ENCODE data around the gene APLN.
A peak's percentile ranks its signal among the peaks of the same experiment; 100 is the strongest.

The APLN gene, protein sequence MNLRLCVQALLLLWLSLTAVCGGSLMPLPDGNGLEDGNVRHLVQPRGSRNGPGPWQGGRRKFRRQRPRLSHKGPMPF

DNA sequence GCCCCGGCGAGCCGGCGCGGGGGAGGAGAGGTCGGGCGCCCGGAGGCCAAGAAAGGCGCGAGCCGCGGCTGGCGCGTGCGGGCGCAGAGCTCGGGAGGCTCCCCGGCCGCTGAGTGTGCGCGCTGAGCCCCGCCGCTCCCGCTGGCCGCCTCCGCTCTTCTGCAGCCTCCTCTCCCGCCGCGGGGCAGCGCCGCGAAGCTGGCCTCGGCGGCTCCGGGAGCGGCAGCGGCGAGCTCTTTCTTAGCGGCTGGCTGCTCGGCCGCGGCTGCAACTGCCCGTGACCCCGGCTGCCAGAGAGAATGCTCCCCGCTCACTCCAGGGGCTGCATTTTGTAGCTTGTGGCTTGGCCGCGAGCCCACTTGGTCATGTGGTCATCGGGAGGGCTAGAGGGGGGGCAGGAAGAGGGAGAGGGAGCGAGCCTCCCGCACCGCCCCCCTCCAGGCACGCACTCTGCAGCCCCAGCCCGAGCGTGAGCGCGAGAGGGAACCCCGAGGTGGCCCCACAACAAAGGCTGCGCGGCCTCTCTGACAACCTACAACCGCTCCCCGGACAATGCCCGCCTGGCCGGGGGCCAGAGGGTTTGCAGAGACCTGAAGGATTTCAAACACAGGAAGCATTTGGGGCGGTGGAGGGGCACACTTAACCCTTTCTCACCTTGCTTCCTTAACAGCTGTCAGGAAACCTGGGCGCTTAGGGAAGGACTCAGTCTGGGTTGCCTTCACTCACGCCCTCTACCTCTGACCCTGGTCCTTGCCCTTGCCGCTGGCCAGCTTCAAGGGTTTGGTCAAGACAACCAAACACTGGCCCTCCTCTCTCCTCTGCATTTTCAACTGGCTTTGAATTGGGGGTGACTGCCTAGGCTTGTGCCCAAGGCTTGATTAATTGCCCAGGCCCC, at the start of gene APLN:
TSS of gene APLN (minus strand) at position 305 of the 895 bp plus-strand sequence. CDS start 326 bp downstream, outside the sequence.
- peak; percentile 79 for DNase-seq

DNA sequence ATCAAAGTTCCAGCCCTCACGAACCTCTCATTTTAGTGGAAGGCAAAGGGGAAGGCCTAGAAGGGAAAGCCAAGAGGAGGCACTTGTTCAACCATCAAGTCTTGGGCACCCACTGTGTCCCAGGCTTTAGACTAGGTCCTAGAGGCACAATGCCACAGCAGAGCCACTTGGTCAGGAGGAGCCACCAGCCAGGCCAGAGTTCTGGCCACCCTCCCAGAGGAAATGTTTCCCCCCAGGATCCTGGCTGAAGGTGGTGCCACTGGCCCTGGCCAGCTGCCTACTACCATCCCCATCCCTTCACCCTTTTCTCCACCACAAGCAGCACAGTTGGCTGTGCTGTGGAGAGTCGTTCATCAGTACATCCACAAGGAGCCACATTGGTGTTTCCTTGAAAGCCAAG, 49.7 kb upstream of the APLN start:
- no peak for DNase-seq

DNA sequence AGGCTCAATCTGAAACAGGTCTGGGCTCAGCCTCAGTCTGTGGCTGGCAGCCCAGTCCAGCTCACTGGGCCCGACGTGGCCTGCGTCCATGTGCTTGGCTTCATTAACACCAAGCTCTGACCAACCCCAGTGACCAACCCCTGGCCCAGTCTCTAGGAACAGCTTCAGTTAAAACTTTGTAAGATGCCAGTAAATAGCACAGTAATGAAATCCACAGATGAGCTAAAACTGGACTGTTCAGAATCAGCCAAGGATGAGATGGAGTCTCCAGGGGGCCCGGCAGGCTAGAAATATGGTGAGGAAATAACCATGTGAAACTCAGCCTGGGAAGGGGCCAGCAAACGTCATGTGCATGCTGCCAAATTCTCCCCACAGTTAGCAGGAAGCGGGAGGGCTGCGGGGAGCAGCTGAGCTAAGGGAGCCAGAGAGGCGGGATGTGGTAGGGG, 46.9 kb upstream of the APLN start:
- DNase-seq = no peak

DNA sequence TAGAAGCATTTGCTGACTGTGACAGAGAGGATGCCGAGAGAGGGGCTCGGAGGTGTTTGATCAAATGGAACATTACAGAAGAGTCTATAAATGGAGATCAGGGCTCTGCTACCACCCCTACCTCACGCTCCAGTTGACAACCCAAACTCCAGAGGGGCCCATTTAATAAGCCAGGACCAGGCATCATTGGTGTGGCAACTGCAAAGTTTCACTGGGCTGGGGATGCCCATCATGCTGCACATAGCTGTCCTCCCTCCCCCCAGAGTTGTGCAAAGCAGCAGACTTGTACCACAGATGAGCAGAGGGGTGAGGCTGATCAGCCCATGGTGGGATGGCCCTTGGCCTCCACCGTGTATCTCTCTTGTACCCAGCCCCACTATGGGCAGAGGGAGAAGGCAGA, 45.8 kb upstream of the APLN start:
- DNase-seq = no peak

DNA sequence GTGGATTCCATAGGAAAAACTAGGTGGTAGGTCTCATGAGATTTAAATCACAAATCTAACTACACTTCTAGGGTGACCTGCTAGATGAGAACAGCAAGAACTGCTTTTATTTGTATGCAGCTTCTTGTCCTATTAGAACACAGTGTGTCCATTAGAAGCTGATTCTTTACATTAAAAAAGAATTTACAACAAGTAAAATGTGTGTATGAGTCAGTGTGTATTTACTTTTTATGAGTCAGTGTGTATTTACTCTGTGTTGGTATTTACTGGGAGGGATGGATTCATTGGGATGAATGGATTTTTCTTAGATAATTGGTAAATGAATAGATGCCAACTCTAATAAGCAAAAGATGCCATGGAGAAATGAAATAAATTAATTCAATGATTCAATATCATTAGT, 43.4 kb upstream of the APLN start:
- DNase-seq = peak; percentile 64

DNA sequence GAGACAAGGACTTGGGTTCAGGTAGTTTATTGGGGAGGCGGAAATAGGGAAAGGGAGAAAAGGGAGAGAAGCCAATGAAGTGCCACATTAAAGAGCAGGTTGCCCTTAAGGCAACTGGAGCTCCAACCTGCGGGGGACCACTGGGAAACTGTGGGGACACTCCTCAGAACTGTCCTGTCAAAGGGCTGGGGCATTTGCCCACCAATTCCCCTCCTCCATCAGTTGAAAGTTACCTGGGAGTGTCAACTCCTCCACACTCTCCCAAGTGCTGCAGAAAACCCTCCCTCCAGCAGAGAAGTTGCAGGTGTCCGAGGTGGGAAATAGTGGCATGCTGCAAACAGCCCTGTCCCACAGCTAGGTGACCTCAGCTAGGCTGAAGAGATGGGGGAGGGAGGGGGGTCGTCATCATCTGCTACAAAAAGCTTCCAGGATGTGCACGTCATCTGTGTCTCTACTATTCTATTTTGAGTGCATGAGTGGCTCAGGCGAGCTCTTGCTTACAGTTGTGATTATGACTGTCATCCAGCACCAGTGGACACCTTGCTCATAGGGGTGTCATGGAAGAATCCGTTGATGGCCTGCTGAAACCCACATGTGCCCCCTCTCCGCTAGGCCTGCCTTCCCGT, 42.6 kb upstream of the APLN start:
- DNase-seq = peak; percentile 46

DNA sequence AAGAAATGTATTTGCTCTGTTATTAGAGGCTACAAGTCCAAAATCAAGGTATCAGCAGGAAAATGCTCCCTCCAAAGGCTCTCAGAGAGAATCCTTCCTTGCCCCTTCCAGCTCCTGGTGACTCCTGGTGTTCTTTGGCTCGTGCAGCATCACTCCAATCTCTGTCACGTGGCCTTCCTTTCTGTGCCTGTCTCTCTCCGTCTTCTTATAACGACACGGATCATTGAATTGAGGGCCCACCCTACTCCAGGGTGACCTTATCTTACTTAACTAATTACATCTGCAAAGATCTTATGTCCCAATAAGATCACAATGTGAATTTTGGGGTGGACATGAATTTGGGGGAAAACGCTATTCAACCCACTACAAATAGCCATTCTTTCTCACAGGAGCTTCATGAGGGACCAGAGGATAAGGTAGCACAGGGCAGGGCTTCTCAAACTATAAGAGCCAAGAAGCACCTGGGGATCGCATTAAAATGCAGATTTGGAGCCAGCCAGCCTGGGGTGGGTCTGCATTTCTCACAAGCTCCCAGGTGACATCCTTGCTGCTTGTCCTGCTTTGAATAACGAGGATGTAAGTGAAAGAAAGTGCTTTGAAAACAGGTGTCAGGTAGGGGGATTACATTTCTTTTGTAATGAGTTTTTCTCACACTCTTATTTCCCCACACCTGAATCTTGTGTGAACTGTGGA, 41.9 kb upstream of the APLN start:
- DNase-seq = no peak

DNA sequence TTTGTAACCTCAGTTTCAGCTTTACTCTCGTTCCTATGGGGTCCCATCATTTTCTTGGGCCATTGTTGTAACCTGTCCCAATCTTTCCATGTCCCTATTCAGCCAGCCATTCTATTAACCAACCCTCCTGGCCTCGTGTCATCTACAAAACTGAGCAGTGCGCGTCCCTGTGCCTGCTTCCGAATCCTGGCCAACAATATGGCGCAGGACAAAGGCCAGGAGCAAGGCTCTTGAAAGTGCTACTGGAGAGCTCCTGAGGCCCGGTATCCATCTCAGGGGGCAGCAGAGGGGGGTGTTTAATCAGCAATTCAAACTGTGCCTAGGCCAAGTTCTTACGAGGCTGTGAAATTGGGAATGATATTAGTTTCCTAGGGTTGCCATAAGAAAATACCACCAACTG, 41.2 kb upstream of the APLN start:
- DNase-seq = no peak

DNA sequence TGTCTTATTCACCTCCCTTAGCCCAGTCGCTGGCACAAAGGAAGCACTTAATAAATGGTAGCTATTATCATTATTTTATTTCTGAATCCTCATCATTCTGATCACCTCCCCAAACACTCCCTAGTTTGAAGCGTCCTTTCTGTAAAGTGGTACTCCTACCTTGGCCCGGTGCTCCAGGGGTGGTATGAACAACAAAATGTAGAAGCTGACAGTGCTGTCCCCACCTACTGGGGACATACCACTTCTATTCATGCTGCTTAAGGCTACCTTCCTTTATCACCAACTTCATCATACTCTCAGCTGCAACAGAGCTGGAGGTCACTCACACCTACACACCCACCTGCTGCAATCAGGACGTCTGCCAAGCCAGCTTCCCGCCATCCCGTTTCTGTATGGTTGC, 40.8 kb upstream of the APLN start:
- no peak for DNase-seq

DNA sequence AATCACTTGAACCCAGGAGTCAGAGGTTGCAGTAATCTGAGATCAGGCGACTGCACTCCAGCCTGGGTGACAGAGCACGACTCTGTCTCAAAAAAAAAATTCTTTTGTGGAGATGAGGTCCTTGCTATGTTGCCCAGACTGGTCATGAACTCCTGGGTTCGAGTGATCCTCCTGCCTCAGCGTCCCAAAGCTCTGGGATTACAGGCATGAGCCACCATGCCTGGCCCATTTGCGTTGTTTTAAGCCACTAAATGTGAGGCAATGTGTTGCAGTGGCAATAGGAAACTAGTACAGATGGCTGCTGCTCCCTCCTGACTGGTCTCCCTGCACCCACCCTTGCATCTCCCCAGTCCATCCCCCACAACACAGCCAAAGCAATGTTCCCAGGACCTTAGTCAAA, 40.0 kb upstream of the APLN start:
- DNase-seq = no peak

DNA sequence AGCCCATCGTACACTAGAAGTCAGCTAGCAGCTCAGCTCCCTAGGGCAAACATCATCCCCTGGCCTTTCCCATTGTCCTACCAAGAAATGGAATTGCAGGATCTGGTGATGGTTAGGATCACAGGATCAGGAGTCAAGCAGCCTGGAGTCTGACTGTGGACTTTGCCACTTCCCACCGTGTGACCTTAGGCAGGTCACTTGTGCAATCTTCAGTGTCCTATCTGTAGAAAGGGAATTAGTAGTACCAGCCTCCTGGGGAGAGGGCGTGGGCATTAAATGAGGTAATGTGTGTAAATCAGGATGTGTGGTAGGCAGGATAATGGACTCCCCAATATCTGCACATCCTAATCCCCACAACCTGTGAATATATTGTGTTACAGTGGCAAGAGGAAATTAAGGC, 38.6 kb upstream of the APLN start:
- DNase-seq = no peak

DNA sequence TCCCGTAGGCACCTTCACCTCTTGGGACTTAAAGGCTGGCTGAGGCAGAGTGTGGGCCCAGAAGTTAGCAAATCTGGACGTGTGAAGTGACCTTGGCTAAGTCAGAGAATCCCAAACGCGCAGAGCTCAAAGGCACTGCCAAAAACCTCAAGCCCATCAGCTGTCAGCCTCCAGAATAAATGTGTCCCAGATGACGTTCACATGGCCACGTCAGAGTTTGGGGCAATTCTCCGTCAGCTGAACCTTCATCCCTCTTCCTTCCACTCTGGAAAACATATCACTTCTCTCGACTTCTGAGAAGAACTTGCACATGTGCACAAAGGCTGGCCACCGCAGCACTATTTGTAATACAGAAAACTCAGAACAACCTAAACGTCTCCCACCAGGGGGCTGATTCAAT, 35.7 kb upstream of the APLN start:
- no peak for DNase-seq

DNA sequence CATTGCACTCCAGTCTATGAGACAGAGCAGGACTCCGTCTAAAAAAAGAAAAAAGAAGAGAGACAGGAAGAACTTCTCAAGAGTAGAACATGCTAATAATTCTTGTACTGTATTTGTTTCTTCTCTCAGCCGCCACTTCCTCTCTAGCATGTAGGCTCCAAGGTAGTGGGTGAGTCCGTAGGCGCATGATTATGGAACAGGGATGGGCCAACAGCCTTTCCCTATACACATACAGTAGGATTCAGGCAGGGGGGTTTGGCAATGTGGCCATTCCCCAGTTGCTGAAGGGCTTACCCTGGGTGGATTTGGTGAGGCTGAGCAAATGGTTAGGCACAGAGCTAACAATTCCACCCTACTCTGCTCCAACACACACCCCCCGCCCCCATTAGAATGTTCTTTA, 35.0 kb upstream of the APLN start:
- no peak for DNase-seq

DNA sequence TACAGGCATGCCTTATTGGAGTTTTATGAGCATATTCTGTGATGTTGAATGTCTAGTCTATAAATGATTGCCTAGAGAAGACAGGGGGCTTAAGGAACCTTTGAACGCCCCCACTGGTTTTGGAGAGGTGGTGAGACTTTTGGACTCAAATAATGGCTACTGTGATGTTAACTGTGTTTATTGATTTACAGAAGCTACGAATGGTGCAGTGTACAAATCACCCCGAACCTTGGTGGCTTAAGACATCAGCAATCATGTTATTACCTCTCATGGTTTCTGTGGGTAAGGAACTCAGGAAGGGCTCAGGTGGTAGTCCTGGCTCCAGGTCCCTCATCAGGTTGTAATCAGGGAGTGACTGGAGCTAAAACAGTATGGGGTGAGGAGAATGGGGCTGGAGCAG, 33.3 kb upstream of the APLN start:
- DNase-seq = no peak

DNA sequence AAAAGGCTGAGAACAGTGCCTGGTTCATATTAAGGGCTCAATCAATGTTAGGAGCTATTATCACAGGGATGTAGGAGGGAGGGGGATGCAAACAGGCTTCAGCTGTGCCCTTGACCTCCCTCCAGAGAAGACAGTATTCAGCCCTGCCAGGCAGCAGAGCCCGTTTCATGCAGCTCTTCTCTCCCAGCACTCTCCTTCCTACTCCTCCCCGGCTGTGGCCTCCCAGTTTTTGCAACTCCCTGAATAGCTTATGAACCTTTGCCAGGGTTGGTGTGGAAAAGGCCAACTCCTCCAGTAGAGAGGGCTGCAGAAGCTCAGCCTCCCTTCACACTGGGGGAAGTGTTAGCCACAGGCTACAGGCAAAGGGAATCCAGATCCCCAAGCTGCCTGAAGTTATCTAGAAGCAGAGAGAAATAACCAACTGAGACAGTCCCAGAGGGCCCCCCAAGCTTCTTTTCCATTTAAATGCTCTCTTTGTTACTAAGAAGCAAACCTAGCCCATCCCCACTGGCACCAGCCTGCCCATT, 31.7 kb upstream of the APLN start:
- no peak for DNase-seq

DNA sequence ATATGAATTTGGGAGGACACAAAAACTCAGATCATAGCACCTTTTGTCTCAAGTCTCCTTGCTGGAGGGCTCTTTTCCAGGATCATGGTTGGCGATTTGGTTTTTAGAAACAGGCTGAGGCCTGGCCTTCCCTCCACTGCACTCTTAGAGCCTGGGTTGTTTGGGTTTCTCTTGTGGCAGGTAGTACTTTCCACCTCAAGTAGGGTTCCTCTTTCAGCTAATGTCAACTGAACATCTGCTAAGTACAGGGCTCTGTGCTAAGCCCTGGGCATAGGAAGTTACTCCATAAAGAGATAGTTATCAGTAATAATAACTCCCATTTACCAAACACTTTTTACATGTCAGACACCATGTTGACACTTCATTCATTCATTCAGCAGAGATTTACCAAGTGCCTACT, 28.2 kb upstream of the APLN start:
- DNase-seq = no peak

DNA sequence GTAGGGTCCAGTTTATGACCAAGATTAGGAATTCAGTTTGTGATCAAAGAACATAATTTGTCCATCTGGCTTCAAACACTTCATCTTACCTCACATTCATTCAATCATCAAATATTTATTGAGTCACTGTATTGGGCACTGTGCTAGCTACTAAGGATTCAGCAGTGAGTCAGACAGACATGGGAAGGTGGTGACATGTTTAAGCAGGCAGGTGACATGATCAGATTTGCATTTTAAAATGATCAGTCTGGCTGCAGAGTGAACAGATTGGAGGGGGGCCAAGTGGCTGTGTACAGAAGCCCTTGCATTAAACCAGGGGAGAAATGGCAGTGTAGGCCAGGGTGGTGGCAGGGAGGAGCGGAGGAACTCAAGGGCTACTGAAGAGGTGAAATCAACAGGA, 25.1 kb upstream of the APLN start:
- peak; percentile 56 for DNase-seq

DNA sequence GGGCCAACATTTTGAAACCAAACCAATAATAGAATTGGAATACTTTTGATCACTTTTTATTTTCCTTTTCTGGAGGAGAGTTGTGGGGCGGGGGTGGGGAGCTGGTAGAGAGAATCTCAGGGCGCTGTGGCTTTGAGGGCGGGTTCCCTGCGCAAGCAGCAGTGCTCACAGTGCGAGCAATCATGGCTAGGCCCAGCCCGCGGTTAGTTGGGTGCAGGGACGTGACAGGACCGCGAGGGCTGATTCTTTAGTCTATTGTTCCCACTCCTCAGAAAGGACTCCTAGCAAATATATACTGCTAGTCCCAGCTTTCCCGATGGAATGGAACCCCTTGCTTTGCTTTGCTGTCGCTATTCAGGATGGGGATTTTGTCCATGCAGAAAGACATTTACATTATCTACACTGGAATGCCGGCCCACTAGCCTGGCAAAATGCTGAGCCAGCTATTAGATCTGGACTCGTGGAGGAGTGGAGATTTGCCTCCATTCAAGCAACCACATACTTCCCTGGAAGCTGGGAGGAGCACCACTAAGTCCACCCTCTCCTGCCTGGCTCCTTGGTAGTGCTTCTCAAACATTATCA, 23.9 kb upstream of the APLN start:
- DNase-seq = peak; percentile 69

DNA sequence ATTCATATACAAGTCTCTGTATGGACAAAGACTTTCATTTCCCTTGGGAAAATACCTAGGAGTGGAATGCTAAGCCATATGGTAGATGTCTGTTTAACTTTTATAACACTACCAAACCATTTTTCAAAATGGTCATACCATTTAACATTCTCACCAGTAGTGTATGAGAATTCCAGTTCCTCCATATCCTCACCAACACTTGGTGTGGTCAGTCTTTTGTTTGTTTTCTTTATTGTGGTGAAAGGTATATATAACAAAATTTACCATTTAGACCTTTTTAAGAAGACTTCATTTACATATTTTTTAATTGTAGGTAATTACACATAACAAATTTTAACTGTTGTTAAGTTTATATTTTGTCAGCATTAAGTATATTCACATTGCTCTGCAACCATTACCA, 12.7 kb upstream of the APLN start:
- DNase-seq = no peak

DNA sequence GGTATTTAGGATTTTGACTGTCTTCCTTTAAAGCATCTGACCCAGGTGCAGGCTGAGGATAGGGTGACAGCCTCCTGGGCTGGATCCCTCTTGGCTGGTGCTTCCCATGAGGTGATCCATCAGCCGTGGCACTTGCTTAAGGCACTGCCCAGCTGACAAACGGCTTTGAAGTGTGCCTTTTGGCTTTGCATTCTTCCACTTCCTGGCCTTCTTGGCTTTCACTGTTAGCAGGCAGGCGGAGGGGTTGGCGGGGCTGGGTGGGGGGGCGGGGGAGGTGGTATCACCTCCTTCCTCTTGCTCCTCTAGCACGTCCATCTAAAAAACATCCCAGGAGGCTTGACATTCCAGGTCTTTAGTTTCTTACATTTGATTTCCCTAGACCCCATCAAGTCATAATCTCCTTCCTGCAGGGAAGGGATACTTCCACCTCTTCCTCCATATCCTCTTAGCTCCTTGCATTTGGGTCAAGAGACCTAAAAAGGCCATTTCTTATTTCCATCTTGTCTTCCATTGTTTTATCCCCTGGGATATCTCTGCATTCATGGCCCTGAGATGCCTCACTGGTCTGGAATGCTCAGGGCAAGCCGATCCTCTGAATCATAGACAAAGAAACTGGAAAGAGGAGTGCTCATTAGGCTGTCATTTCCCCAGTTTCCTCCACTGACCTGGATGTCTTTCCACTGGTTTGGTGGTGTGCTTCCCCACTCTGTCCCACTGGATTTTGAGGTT, 11.3 kb upstream of the APLN start:
- no peak for DNase-seq

DNA sequence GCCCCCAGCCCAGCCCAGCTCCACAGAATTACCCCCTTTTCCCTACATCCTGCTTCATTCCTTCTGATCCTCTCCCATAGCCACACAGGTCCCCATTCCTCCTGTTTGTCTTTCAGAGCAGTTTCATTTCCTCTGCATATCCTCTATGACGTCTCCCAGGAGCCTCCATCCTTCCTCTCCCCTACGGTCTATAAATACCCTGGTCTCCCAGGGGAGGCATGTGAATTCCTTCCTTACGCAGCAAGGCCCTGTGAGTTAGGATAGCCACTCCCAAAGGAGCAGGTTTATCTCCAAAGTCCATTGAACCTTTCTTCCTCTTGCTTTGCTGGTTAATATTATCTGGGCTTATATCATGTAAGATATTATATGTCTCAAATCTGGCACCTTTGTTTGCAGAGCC, 8.4 kb upstream of the APLN start:
- no peak for DNase-seq

DNA sequence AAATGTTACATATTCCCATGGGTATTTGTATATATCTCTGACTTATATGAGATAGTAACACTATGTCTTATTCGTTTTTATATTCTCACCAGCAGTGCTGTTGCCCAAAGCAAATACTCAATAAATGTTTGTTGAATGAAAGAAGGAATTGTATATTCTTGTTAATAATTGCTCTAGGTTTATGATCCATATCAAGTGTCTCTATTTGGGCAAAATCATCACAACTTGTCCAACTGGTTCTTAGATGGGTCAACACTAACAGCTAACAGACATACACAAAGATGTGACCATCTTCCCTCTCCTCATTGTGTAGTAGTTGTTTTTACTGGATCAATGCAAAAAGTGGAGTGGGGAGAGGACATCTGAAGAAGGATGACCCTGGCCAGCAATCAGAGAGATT, 6.6 kb upstream of the APLN start:
- DNase-seq = peak; percentile 88

All from DMS53 (cell line).